ENCODE measurements around the gene SORCS2. TPM values are rescaled to one million over a fixed set of nuclear protein-coding genes. Genes with fewer than 3 reads are reported as not detected.

The SORCS2 gene
- total RNA-seq, 1 donor from 2014 or later, result 5.2 TPM

DNA sequence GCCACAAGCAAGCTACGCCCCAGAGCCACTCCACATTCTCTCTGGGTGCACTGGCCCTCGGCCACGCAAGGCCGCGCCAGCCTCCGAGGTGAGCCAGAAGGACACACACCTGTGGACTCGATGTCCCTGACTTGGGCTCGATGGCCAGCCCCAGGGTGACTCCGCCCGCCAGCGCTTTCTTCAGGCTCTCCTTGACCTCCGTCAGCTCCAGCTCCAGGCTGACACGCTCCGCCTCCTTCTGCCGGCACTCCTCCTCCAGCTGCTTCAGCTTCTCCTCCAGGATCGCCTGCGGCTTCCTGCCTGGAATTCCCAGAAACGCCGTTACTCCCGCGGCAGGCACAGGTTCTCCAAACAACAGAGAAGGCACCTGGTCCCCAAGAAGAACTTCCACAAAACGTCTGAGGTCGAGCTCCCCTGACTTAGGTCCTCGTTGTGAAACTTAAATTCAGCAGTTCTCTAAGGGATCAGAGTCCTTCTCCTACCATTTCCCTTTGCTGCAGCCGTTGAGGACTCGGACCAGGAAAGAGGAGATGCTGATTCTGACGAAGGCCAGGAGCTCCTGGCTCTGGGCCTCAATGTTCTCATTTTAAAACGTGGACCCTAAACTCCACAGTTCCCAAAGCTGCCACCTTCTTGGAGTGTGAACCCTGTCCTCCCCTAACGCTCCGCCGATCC, 580.5 kb downstream of the SORCS2 start:
- Mint-ChIP-seq H3K27me3 (ENCODE audit: insufficient read depth, low read depth) (peaks cover 2% of the 10 kb centered on the region), H3K27ac (peak overlapping the region; percentile 22), H3K4me3 (no peak overlapping the region), H3K9me3 (no peaks in the 10 kb centered on the region), H3K36me3 (peaks cover 17% of the 10 kb centered on the region), H3K4me1 (peaks cover 57% of the 10 kb centered on the region)
- H3K36me3 ChIP-seq, result no peaks in the 10 kb centered on the region
- no peak overlapping the region for H3K9ac ChIP-seq
- no peaks in the 10 kb centered on the region for H3F3A ChIP-seq (ENCODE audit: low read depth)
- H2AFZ ChIP-seq (replicated peaks), result no peak overlapping the region
- no peak overlapping the region for H3K4me2 ChIP-seq
- no peak overlapping the region for H3K27ac ChIP-seq
- DNase-seq (ENCODE audit: low spot score), result no peak
- H3K27me3 ChIP-seq, result no peaks in the 10 kb centered on the region
- TF ChIP-seq EZH2 (IDR thresholded peaks at IDR 0.05) (no peak), EZH2phosphoT487 (IDR thresholded peaks at IDR 0.05) (no peak)
- H3K4me3 ChIP-seq, result no peak overlapping the region
- H3K4me1 ChIP-seq, result peaks cover 11% of the 10 kb centered on the region
- H3K9me3 ChIP-seq (ENCODE audit: low read depth), result no peaks in the 10 kb centered on the region
- H4K20me1 ChIP-seq (ENCODE audit: low read depth), result no peaks in the 10 kb centered on the region
- no peaks in the 10 kb centered on the region for H3K79me2 ChIP-seq (ENCODE audit: low read depth)

DNA sequence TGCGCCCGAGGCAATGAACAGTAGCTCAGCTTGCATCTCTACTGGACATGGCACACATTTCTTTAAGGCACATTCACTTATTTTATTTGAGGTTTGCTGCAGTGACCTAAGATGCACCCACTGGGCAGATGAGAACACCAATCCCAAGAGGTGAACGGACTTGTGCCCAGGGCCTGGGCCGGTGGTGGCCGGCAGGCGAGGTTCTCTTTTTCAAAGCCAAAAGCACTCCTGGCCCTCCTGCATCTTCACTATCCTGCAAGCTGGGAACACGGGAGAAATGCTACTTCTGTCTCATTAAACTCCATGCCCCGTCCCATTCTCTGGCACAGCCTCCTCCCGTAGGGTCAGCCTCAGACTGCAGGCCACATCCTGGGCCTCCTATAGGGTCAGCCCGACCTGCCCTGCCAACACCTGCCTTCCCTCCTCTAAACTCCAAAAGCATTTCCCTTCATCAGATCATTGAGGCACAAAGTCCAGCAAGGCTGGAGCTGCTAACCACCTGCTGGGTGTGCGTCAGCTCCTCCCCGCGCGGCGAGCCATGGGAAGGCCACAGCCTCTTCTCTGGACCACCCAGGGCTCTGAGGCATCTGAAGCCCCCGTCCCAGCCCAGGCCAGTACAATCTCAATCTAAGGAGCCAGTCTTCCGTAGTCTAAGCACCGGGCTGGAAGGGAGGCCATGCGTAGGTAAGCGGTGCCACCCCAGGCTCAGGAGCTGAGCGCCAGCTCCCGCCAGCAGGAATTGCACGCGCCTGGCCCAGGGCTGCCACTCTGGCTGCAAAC, 581.3 kb downstream of the SORCS2 start:
- Histone ChIP-seq H3K9me3 (ENCODE audit: low read depth) (no peaks in the 10 kb centered on the region), H3K4me1 (peaks cover 11% of the 10 kb centered on the region), H3F3A (ENCODE audit: low read depth) (no peaks in the 10 kb centered on the region), H3K27ac (no peak overlapping the region), H3K27me3 (no peaks in the 10 kb centered on the region), H4K20me1 (ENCODE audit: low read depth) (no peaks in the 10 kb centered on the region), H2AFZ (replicated peaks) (no peak overlapping the region), H3K4me3 (no peak overlapping the region), H3K9ac (no peak overlapping the region), H3K79me2 (ENCODE audit: low read depth) (no peaks in the 10 kb centered on the region), H3K36me3 (no peaks in the 10 kb centered on the region), H3K4me2 (no peak overlapping the region)
- Mint-ChIP-seq H3K36me3 (peaks cover 22% of the 10 kb centered on the region), H3K4me1 (peaks cover 60% of the 10 kb centered on the region), H3K27ac (peak overlapping the region; percentile 22), H3K27me3 (ENCODE audit: insufficient read depth, low read depth) (peaks cover 2% of the 10 kb centered on the region), H3K4me3 (no peak overlapping the region), H3K9me3 (no peaks in the 10 kb centered on the region)
- TF ChIP-seq, protein P1, sequence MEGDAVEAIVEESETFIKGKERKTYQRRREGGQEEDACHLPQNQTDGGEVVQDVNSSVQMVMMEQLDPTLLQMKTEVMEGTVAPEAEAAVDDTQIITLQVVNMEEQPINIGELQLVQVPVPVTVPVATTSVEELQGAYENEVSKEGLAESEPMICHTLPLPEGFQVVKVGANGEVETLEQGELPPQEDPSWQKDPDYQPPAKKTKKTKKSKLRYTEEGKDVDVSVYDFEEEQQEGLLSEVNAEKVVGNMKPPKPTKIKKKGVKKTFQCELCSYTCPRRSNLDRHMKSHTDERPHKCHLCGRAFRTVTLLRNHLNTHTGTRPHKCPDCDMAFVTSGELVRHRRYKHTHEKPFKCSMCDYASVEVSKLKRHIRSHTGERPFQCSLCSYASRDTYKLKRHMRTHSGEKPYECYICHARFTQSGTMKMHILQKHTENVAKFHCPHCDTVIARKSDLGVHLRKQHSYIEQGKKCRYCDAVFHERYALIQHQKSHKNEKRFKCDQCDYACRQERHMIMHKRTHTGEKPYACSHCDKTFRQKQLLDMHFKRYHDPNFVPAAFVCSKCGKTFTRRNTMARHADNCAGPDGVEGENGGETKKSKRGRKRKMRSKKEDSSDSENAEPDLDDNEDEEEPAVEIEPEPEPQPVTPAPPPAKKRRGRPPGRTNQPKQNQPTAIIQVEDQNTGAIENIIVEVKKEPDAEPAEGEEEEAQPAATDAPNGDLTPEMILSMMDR (IDR thresholded peaks at IDR 0.05), result no peak
- TF ChIP-seq EZH2phosphoT487 (IDR thresholded peaks at IDR 0.05) (no peak), EZH2 (IDR thresholded peaks at IDR 0.05) (no peak)
- DNase-seq (ENCODE audit: low spot score), result no peak

DNA sequence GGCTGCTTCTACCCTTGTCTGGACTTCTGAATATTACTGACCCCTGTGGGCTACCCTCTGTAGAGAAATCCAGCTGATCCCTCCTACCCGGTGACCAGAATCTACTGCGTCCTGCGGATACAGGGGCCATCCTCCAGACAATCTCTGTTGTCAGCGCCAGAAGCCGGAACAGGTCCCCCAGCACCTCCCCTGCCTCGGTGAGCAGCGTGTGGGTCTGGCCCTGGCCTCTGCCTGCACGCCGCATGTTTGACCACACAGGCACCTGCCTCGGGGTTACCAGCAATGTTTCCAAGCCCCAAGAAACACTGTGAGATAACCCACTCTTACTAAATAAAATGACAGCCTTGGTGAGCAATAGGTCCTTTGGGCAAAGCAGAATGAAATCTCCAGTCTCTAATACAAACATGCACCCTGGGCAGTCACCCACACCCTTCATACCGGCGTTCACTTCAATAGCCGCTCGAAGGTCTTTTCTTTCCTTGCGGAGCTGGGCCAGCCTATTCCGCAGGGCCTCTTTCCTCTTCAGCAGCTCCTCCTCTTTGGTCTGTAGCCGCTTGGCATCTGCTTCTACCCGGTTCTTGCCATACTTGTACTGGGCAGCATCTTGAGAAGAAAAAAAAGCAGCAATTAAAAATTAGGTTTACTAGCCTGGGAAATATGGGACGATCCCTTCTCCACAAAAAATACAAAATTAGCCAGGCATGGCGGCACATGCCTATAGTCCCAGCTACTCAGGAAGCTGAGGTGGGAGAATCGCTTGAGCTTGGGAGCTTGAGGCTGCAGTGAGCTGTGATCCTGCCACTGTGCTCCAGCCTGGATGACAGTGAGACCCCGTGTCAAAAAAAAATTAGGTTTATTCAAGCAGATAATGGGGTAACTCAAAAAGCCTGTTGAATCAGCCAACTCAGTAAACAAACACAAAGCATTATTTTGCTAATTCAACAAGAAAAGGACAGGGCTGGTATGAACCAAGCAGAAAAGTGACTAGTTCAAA, 582.3 kb downstream of the SORCS2 start:
- H3K9ac ChIP-seq, result no peak overlapping the region
- no peaks in the 10 kb centered on the region for H3K9me3 ChIP-seq (ENCODE audit: low read depth)
- H4K20me1 ChIP-seq (ENCODE audit: low read depth), result no peaks in the 10 kb centered on the region
- TF ChIP-seq, protein P1 (IDR thresholded peaks at IDR 0.05), result no peak
- no peak for TF ChIP-seq EZH2 (IDR thresholded peaks at IDR 0.05)
- no peak for TF ChIP-seq EZH2phosphoT487 (IDR thresholded peaks at IDR 0.05)
- Mint-ChIP-seq H3K36me3 (peaks cover 22% of the 10 kb centered on the region), H3K27ac (peak overlapping the region; percentile 57), H3K4me1 (peaks cover 61% of the 10 kb centered on the region), H3K4me3 (no peak overlapping the region), H3K9me3 (no peaks in the 10 kb centered on the region), H3K27me3 (ENCODE audit: insufficient read depth, low read depth) (peaks cover 2% of the 10 kb centered on the region)
- H3F3A ChIP-seq (ENCODE audit: low read depth), result peaks cover 8% of the 10 kb centered on the region
- H3K4me2 ChIP-seq, result peak overlapping the region; percentile 15
- no peaks in the 10 kb centered on the region for H3K79me2 ChIP-seq (ENCODE audit: low read depth)
- H3K36me3 ChIP-seq, result no peaks in the 10 kb centered on the region
- no peak overlapping the region for H3K4me3 ChIP-seq
- DNase-seq (ENCODE audit: low spot score), result no peak
- H3K27ac ChIP-seq, result no peak overlapping the region
- no peak overlapping the region for H2AFZ ChIP-seq (replicated peaks)
- no peaks in the 10 kb centered on the region for H3K27me3 ChIP-seq
- peaks cover 21% of the 10 kb centered on the region for H3K4me1 ChIP-seq

Measured in neural progenitor cell (in vitro differentiated cells).